Head of caudate nucleus (tissue), 42 donors: ENCODE results near the gene COL27A1.

Source experiments
- DNase-seq, 42 donors: peaks; one replicate each; pipeline versions ENCODE4 v3.0.0 to v3.0.0-alpha.2; 2020 to 2021; ENCODE audit warnings: mixed read lengths in 7 of 42
- intact Hi-C: fragments of 100-400 bp; cut with DNase I; formaldehyde crosslinking; loops from one replicate; pipeline ENCODE4 v1.15.0; 2022

Gene COL27A1

DNA sequence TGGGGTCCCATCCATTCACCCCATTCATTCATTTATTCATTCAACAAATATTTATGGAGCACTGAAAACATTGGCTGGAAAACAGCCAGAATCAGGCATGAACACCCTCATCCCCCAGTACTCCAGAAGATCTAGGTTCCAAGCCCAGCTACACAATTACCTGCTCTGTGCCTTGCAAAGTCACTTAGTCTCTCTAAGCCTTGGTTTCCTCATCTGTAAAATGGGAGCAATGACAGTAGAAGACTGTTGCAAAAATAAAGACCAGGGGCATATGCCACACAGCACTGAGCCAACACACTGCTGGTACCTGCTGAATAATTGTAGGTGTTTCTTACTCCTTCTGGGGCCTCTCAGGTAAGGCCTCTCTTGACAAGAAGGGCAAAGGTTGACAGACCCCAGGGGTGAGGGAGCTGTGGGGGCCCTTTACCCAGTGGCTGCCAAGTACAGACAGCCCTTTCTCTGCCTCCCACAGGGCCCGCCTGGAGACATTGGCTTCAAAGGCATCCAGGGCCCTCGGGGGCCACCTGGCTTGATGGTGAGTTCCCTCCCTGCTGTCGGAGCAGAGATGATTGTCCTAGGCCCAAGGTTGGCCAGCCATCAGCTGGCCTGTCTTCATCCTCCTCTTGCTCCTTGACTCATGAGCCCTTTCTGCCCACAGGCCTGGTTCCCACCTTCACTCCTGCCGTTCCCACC is 145.0 kb downstream of the COL27A1 start:
- DNase-seq: peak in 6 of 42 donors; percentile 2 to 23 (median 8)
- intact Hi-C loops: no loop called here

DNA sequence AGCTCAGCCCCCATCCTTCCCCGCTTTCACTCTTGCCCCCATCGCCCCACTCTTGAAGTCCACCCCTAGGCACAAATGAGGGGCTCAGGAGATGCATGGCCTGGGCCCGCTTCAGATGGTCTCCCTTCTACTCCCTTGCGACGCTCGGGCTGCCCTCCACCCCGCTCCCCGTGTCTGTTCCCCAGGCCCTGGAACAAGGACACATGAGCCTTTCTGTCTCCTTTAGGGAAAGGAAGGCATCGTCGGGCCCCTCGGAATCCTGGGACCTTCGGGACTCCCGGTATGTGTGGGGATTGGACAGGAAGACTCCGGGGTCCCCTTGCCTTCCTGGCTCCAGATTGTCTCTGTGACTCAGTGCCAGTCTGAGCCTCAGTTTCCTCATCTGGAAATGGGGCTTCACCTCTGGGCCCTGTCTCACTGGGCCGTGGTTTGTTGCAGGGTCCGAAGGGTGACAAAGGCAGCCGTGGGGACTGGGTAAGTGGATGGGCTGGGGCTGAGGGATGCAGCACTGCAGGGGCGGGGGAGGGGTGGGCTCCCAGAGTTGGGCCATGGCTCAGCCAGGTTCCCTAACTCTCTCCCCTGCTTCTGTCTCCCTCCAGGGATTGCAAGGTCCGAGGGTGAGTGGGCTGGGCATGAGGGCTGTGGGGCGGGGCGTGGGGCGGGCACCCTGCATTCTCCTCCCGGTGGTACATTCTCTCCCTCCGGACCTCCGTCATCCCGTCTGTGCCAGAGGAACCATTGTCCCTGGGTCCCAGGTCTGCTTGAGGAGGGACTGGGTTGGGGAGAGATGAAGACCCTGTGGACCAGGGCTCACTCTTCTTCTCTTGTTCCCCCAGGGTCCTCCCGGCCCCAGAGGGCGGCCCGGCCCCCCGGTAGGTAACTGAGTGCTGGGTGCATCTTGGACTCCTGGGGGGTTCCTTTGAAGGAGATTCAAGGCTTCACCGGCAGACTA is 145.8 kb downstream of the COL27A1 start:
- intact Hi-C loops: no loop called here
- peak in 10 of 42 donors; percentile 2 to 27 (median 4) for DNase-seq

DNA sequence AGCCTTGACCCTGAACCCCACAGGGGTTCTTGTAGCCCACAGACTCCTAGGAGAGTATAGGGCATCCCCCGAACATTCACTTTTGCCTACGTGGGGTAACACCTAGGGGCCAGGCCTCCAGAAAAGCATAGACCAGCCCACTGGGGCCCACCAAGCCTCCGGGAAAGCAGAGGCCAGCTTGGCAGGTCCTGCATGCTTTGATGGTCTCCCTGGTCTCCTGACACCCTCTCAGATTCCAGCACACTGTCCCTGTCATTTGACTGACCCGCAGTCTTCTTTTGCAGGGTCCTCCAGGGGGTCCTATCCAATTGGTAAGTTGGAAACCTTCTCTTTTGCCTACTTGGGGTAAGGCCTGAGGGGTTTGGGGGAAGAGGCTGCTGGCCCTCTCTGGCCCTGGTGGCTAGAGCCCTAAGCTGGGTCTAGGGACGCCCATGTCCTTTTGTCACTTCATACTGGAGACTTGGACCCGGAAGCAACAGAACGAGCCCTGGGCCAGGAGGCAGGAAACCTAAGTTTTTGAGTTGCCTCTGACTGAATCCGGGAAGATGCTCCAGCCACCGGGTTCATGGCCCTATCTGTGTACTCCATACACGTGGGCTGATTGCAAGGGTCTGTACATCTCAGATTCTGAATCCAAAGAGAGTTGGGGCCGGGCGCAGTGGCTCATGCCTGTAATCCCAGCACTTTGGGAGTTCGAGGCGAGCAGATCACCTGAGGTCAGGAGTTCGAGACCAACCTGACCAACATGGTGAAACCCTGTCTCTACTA is 146.6 kb downstream of the COL27A1 start:
- peak in 12 of 42 donors; percentile 1 to 36 (median 9) for DNase-seq
- intact Hi-C loops: no loop called here

DNA sequence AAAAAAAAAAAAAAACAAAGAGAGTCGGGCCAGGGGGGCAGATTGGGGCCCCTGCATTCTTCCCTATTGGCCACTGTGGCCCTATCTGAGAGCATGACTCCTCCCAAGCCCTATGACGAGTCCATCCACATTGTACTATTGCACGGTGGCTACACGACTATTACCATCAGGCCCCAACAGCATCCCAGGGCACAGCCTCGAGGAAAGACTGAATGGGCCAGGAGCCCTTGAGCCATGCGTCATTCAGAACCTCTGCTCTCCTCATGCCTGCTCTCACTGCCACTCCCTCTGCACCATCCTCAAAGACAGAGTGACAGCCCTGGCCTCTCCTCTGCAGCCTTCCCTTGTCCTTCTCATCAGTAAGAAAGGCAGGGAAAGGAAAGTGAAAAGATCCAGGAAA is 147.4 kb downstream of the COL27A1 start:
- intact Hi-C loops: no loop called here

DNA sequence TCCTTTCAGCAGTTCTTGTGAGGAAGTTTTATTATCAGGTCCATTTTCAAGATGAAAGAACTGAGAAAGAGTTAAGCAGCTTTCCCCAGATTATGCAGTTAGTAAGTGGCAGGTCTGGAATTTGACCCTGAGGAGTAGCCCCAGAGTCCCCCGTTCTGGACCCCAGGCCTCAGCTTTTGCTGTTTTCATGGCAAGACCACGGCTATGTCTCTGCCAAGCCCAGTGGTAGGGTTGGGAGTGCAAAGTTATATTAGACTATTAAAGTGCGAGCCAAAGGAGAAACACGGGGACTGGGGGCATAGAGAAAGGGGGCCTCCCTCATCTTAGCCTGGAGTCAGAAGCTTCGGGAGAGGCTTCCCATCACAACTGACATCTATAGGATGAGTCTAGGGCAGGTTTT is 148.2 kb downstream of the COL27A1 start:
- DNase-seq: peak in 8 of 42 donors; percentile 2 to 20 (median 6)
- intact Hi-C loops: no loop called here

More for the DNA sequence above, 147.4 kb downstream of the COL27A1 start:
- DNase-seq: peak in 10 of 42 donors; percentile 1 to 32 (median 15)

DNA sequence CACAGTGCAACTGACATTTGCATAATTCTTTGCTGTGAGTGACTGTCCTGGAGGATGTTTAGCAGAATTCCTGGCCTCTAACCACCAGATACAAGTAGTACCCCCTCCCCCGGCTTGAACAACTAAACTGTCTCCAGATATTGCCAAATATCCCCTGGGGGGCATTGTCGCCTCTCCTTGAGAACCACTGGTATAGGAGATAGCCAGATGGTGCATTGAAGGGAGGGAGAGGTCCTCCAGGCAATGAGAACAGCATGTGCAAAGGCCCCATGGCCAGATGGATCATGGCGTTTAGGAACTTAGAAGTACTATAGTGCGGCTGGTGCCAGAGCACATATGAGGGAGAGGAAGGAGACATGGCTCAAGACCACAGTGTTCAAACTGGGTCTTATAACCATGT is 148.6 kb downstream of the COL27A1 start:
- intact Hi-C loops: no loop called here
- DNase-seq: peak in 11 of 42 donors; percentile 1 to 18 (median 6)

DNA sequence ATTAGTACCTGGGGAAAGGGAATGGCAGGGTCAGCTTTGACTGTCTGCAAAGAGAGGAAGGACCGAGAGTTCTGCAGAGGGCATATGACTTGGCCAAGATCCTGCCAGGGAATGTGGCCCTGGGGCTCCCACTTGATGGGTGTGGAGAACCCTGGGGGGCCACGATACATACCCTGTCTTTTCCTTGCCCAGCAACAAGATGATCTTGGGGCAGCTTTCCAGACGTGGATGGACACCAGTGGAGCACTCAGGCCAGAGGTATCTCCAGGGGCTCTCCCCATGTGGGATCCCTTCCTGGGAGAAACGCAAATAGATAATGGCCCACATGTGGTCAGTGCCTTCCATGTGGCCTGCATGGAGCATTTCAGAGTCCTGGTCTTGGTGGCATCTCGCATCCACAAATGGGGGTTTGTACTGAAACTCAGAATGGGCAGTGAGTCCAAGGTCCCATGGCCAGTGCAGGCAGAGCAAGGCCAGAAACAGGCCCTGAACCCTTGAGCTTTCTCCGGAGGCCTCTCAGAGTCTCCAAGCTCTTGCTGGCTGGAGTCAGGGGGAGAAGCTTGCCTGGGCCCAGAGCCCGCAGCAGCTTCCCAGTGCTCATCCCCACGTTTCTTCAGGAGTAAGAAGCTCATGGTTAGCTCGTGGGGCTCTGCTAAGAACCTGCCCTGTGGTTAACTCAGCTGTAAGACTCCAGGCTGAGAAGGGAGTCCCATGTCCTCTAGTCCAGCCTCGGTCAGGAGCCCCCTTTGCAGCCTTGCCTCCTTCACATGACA is 149.3 kb downstream of the COL27A1 start:
- intact Hi-C loops: no loop called here

DNA sequence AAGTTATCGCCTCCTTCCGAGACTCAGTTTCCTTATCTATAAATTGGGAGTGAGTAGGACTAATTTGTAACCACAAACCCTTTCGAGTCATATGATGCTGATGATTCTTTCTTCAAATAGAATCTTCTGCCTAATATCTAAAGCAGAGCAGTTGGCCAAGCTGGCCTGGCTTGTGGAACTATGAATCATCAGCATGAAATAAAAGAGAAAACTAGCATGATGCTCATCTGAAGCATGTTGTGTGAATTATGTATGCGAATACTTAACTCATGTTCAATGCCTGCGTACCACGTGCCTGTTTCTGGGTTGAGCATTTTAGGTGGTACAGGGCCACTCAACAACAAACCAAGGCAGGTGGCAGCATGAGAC is 152.5 kb downstream of the COL27A1 start:
- intact Hi-C loops: no loop called here
- DNase-seq: peak in 3 of 42 donors; percentile 1 to 9 (median 2)

More for the DNA sequence above, 149.3 kb downstream of the COL27A1 start:
- peak in 13 of 42 donors; percentile 2 to 41 (median 8) for DNase-seq

DNA sequence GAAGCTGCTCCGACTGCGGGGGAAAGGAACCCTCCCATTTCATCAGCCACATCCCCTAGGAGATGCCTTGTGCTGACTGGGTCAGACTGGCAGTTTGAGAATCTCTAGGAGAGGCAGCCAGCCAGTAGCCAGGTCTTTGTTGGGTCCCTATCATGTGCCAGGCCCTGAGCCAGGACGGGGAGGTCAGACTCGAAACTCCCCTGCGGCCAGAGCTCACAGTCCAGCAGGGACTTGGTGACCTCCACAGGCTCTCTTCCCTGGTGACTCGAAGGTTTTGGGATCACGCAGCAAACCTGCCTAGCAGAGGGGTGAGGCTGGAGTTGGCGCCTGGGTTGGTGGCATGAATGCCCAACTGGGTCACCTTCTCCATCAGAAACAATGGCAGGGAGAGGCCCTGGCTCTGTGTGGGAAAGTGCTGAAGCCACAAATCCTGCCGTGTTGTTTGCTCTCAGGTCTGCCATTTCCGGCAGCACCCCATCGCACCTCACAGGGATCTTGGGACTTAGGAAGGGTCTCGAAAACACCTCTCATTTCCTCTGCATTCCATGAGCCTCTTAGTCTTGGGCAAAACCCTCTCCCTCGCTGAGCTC is 153.1 kb downstream of the COL27A1 start:
- intact Hi-C loops: no loop called here
- DNase-seq: peak in 12 of 42 donors; percentile 1 to 40 (median 10)

DNA sequence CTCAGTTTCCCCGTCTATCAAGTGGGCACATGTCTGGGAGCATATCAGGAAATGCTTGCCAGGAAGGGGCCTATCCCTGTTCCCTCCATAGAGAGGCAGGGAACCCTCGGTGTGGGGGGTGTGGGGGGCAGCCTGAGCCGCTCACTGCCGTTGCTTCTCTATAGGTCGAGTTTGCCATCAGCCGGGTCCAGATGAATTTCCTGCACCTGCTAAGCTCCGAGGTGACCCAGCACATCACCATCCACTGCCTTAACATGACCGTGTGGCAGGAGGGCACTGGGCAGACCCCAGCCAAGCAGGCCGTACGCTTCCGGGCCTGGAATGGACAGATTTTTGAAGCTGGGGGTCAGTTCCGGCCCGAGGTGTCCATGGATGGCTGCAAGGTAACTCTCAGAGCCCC is 153.8 kb downstream of the COL27A1 start:
- DNase-seq: peak in 9 of 42 donors; percentile 1 to 27 (median 7)
- intact Hi-C loops: no loop called here

DNA sequence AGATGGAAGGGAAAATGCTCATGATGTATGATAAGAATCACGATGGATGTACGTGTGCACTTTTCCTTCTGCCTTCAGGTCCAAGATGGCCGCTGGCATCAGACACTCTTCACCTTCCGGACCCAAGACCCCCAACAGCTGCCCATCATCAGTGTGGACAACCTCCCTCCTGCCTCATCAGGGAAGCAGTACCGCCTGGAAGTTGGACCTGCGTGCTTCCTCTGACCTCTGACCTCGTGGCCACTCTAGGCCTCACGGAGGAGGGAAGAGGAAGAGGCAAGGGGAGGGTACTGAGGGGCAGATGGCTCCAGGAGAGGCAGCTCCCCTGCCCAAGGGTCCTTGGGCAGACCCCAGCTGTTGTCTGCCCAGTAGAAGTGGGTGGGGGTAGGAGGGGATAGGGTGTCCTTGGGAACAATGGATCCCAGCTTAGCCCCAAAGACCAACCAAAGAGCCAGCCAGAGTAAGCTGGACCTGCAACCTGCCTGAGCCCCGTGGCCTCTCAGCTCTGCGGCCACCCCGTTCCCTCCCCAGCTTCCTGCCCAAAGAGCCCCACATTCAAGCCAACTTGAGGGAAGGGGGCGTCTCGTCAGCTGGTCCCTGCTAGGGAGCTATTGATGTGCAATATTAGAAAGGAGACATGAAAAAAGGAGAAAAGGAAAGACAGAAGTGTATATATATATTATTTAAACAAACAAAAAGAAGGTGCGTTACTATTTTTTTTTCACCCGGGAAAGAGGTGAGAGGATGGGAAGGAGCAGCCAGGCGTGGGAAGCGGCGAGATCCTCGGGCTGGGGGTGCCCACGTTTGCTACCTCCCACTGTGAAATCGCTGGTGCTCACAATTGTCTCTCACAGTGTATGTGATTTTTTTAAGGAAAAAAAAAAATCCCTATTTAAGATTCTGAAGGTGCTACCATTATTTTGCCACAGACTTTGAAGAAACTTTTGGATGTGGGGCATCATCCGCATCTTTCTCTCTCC is 155.4 kb downstream of the COL27A1 start:
- peak in 12 of 42 donors; percentile 6 to 58 (median 22) for DNase-seq
- intact Hi-C loops: no loop called here

DNA sequence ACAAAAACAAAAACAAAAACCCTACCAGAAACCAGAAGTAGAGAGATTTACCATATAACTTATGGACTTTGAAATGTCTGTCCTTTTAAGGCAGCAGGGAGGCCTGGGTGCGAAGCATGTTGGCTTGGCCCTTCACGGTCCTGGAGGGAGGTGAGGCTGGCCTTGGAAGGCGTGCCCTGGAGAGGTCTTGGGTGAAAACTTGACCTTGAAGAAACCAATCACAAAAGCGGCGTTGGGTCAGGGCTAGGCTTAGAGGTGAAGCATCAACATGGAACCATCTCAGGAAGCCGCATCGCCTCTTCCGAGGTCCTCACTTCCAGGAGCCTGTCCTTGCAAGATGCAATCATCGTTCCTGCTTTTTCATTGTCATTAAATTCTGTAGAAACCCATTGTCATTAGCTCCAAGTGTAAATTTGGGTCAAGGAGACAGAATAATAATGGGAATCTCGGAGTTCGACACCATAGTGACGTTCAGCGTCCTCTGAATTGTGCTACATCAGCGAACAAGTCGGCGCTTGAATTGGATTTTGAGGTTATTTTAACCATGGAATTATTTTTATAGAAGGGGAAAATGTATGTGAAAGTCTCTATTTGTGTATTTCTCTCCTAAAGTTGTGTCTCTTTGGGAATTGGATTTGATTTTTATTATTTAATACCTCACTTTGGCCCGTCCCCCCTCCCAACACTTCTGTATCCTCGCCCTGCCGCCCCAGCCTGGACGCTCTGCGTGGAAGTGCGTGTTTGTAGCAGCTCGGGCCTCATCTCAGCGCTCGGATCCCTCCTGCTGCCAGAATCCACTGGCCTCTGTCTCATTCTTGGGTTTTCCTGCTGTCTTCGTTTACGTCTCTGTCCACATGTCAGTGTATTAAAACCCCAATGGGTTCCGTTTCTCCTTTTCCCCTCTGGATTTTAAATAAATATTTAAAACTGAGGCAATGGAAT is 156.5 kb downstream of the COL27A1 start:
- DNase-seq: peak in 11 of 42 donors; percentile 2 to 39 (median 11)
- intact Hi-C loops: no loop called here

DNA sequence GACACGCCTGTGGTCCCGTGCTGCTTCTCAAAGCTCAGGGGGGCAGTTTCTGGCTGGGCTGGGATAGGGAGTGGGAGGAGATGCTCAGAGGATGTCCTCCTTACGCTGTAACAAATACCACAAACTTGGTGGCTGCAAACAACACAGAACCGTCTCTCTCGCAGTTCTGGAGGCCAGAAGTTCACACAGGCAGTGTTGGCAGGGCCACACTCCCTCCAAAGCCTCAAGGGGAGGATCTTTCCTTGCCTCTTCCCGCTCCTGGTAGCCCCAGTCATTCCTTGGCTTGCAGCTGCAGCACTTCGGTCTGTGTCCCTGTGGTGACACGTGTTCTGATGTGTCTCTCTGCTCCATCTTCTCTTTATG is 157.2 kb downstream of the COL27A1 start:
- intact Hi-C loops: no loop called here
- DNase-seq: peak in 7 of 42 donors; percentile 0 to 22 (median 4)

DNA sequence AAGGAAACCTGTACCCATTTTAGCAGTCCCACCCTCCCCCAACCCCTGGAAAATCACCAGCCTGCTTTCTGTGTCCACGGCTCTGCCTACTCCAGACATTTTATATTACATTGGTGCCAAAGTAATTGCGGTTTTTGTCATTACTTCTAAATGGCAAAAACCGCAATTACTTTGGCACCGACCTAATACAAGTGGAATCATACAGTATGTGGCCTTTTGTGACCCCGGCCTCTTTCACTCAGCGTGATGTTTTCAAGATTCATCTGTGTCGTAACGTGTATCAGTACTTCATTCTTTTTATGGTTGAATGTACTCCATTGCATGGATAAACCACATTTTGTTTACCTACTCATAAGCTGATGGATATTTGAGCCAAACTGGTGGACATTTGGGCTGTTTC is 157.8 kb downstream of the COL27A1 start:
- DNase-seq: peak in 2 of 42 donors; percentile 1 to 23

DNA sequence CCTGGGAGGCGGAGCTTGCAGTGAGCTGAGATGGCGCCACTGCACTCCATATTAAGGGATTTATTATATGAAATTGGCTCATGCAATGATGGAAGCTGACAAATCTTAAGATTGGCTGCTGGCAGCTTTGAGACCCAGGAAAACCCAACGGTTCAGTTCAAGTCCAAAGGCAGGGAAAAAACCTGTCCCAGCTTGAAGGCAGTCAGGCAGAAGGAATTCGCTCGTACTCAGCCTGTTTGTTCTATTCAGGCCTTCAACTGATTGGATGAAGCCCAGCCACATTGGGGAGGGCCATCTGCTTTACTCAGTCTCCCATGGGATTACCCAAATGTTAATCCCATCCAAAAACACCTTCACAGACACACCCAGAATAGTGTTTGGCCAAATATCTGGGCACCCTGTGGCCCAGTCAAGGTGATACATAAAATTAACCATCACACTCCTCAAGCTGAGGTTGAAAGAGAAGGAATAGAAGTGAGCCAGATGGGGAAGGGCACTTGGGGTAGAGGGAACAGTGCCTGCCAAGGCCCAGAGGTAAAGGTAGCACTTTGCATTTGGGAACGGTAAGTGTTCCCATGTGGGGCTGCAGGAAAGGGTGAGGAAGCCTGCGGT is 159.0 kb downstream of the COL27A1 start:
- peak in 6 of 42 donors; percentile 1 to 28 (median 2) for DNase-seq

More for the DNA sequence above, 157.8 kb downstream of the COL27A1 start:
- intact Hi-C loops: no loop called here

More for the DNA sequence above, 159.0 kb downstream of the COL27A1 start:
- intact Hi-C loops: no loop called here
